Spleen (tissue), 13 donors: ENCODE data around the gene HFM1. TPM values are rescaled to one million over a fixed set of nuclear protein-coding genes. Genes with fewer than 3 reads are reported as not detected.
"Not testable (repeated sequence)": the region's sequence is repeated elsewhere in the genome, so short reads cannot be mapped to it uniquely, and the experiment has no call there.

ENCODE experiments used
- DNase-seq: peaks from one replicate; pipeline ENCODE4 v3.0.0-alpha.2; 2020
- H3K27ac ChIP-seq, 8 donors: fragments of 200-600 bp; sonication (generic) in 7 of 8; 1 replicate in 4 of 8; 2 replicates in 4 of 8; pipeline versions ENCODE4 v1.5.0 to v1.8.0; 2016 to 2021; ENCODE audit warnings: inconsistent platforms in 4 of 8, mild to moderate bottlenecking in 4 of 8, moderate library complexity in 1 of 8
- H3K27me3 ChIP-seq, 7 donors: fragments of 200-600 bp; sonication (generic) in 6 of 7; replicated peaks in 1 of 7; 1 replicate in 4 of 7; 2 replicates in 3 of 7; pipeline versions ENCODE4 v1.5.0 to v1.8.0; 2016 to 2021; ENCODE audit warnings: inconsistent platforms in 3 of 7, mild to moderate bottlenecking in 1 of 7
- H3K36me3 ChIP-seq, 6 donors: fragments of 200-600 bp; sonication (generic) in 5 of 6; 1 replicate in 4 of 6; 2 replicates in 2 of 6; pipeline versions ENCODE4 v1.5.0 to v1.8.0; 2016 to 2021; ENCODE audit warnings: inconsistent platforms in 2 of 6
- H3K4me1 ChIP-seq, 6 donors: fragments of 200-600 bp; sonication (generic) in 5 of 6; 1 replicate in 3 of 6; 2 replicates in 3 of 6; pipeline versions ENCODE4 v1.5.0 to v1.8.0; 2016 to 2021; ENCODE audit warnings: inconsistent platforms in 3 of 6
- H3K4me3 ChIP-seq, 8 donors: fragments of 200-600 bp; sonication (generic) in 7 of 8; 1 replicate in 4 of 8; 2 replicates in 4 of 8; pipeline versions ENCODE4 v1.5.0 to v1.8.0; 2016 to 2021; ENCODE audit warnings: inconsistent platforms in 4 of 8, mild to moderate bottlenecking in 4 of 8, moderate library complexity in 2 of 8
- H3K9me3 ChIP-seq, 8 donors: fragments of 200-600 bp; sonication (generic) in 7 of 8; 1 replicate in 4 of 8; 2 replicates in 4 of 8; pipeline versions ENCODE4 v1.5.0 to v1.8.0; 2016 to 2021; ENCODE audit warnings: inconsistent platforms in 4 of 8
- CTCF ChIP-seq, 11 experiments: fragments of 200-600 bp in 7 of 11; fragments of 450-650 bp in 4 of 11; sonication (generic) in 4 of 11; IDR thresholded peaks in 8 of 11; conservative IDR thresholded peaks in 3 of 11; 1 replicate in 7 of 11; 2 replicates in 4 of 11; pipeline versions ENCODE4 v1.4.0 to v1.8.0; 2016 to 2021; ENCODE audit warnings: antibody characterized with exemption in 11 of 11, inconsistent platforms in 4 of 11, mild to moderate bottlenecking in 1 of 11
- POLR2A ChIP-seq, 3 donors: fragments of 450-650 bp; IDR thresholded peaks; one replicate each; pipeline ENCODE4 v1.5.1; 2017; ENCODE audit warnings: antibody characterized with exemption in 3 of 3, mild to moderate bottlenecking in 1 of 3
- POLR2AphosphoS5 ChIP-seq, 3 donors: sonication (generic); formaldehyde crosslinking; IDR thresholded peaks; one replicate each; pipeline ENCODE4 v1.5.1; 2017; ENCODE audit warnings: antibody characterized with exemption in 3 of 3
- WGBS, 5 donors: extraction: QIAGEN DNeasy Blood & Tissue Kit in 3 of 5; methylation state at CpG; one replicate each; pipeline versions ENCODE4 v1.1.5 to v1.1.7; 2013 to 2018; 5-methylcytosine and 5-hydroxymethylcytosine counted together
- intact Hi-C: fragments of 100-400 bp; cut with DNase I; formaldehyde crosslinking; loops from one replicate; pipeline ENCODE4 v1.15.0; 2023; ENCODE audit warnings: low total_unique reads
- long read RNA-seq, 2 donors: transcript quantifications; one replicate each; lab custom pipeline, GENCODE V29; 2026
- polyA plus RNA-seq, 3 donors: library from polyadenylated mRNA; stranded (reverse); fragments of 200-250 nt; gene quantifications; one replicate each; pipeline ENCODE4 v1.2.1, GENCODE V29; 2013
- total RNA-seq, 7 donors: library from RNA; depleted of rRNA in 3 of 7; stranded (reverse); fragments of >200 nt in 3 of 7; fragmentation: NEBNext Ultra II Directional in 4 of 7; extraction: Animal tissue kit (Norgen Biotek cat#: 25700) in 4 of 7; gene quantifications; one replicate each; pipeline versions ENCODE4 v1.1.0 to v1.2.1, GENCODE V29; 2016 to 2021
- donor health status: healthy with polysubstance abuse.
- donor health status: DM: no; HTN: no; CAD: no; lungs with moderate emphysema.
- donor health status: DM: no; HTN: no; CAD: no.
- donor health status: Bipolar disorder and iron deficiency.
- donor health status: healthy.
- donor health status: DM: no; HTN: no; CAD: no.
- donor health status: DM: yes; HTN: yes; CAD: no.

The HFM1 gene
- 1 to 10 TPM in 3 of 7 donors, under 1 TPM in 4; 0.43 to 2.3 (median 0.89) TPM for total RNA-seq
- under 1 TPM; 0.39 to 0.77 (median 0.54) TPM for polyA plus RNA-seq
- long read RNA-seq, donor 1, result 0 reads
- long read RNA-seq, donor 2, result 0 reads

DNA sequence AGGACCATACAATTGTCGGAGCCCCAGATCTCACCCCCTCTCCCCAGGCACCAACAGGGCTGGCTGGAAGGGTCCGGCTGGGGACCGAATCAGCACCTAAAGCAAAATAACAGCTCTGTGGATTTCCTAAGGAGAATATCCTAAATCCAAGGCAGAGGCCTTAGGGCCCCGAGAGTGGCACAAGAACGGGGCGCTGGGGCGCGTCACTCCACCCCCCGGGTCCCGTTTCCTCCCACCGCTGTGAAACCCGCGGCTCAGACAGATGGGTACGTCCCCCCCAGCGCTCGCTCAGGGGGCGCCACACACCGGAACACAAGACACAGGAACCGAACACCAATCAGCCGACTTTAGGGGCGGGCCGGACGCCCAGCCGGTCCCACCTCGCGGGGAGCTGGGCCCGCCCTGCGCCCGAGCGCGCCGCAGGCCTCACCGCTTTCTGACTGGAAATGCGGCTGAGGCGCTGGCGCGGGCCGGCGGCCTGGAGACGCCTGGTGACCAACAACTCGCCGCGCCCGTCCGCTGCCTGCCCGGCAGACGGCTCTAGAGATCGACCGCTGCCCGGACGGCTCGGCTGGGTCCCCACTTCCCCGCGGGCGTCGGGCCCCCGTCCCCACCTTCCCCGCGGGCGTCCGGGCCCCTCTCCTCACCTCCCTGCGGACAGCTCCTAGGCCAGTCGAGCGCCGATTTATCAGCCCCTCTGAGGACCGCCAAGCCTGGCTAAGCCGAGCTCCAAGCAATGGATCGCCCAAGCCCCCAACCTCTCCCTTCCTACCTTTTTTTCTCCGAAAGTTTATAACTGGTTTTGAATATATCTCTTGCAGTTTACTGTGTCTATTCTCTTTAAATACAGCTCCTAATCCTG is at the start of gene HFM1:
Gene HFM1, minus strand, starts transcription at position 687 of the 862 bp plus-strand sequence. CDS start 3,755 bp downstream, outside the sequence.
- intact Hi-C loops, result loop anchor here (10.0 kb wide), 1 partner anchor 120 kb away; no protein-coding TSS in a partner anchor
- Histone ChIP-seq H3K4me3 (peak within 1 kb of the TSS; percentile 37 to 70 (median 43)), H3K9me3 (no peaks in the 10 kb centered on the region), H3K27me3 (peaks cover 0 to 29% (median 8%) of the 10 kb centered on the region in 7 donors), H3K36me3 (no peaks in the 10 kb centered on the region), H3K27ac (peak within 1 kb of the TSS; percentile 58 to 88 (median 82)), H3K4me1 (peaks cover 0 to 17% (median 9%) of the 10 kb centered on the region in 6 donors)
- TF ChIP-seq CTCF (IDR thresholded peaks at IDR 0.05 in 8 of 11, conservative IDR thresholded peaks at IDR 0.05 in 3 of 11), result peak in 1 of 11 experiments; percentile 9
- TF ChIP-seq POLR2AphosphoS5 (IDR thresholded peaks at IDR 0.05), result peak; percentile 68 to 83 (median 79)
- TF ChIP-seq POLR2A (IDR thresholded peaks at IDR 0.05), result peak in 1 of 3 donors; percentile 17
- DNase-seq, result peak; percentile 88
- WGBS, 5 donors, result 0 to 2% (median 1%) methylated on average over 24 to 69 of the region's 69 CpGs

DNA sequence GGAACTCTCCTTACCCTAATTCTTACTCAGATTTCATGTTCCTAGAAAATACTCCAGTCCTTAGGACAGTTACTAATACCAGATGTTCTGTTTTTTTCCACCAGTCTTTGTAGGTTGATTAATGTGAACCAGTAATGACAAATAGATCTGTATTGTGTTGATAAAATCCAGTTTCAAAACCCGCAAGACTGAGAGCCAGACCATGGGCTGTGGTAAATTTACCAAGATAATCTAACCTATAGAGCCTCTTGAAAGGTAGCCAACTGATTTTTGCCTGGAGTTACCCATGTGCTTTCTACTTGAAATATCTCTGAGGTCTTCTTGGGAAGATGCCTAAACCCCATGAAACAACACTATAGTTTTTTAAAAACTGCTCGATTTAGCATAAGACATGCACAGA is 49.5 kb upstream of the HFM1 start:
- 77 to 86% (median 83%) methylated on average over 2 of the region's 2 CpGs for WGBS, 5 donors
- Histone ChIP-seq H3K9me3 (no peaks in the 10 kb centered on the region), H3K27ac (peak overlapping the region in 4 of 8 donors; percentile 4 to 67 (median 56)), H3K27me3 (no peaks in the 10 kb centered on the region), H3K36me3 (no peaks in the 10 kb centered on the region), H3K4me3 (no peak overlapping the region), H3K4me1 (peaks cover 0 to 3% (median 0%) of the 10 kb centered on the region in 6 donors)
- DNase-seq, result no peak
- intact Hi-C loops, result no loop called here
- no peak for TF ChIP-seq CTCF (IDR thresholded peaks at IDR 0.05 in 8 of 11, conservative IDR thresholded peaks at IDR 0.05 in 3 of 11)
- no peak for TF ChIP-seq POLR2A (IDR thresholded peaks at IDR 0.05)
- TF ChIP-seq POLR2AphosphoS5 (IDR thresholded peaks at IDR 0.05), result no peak

DNA sequence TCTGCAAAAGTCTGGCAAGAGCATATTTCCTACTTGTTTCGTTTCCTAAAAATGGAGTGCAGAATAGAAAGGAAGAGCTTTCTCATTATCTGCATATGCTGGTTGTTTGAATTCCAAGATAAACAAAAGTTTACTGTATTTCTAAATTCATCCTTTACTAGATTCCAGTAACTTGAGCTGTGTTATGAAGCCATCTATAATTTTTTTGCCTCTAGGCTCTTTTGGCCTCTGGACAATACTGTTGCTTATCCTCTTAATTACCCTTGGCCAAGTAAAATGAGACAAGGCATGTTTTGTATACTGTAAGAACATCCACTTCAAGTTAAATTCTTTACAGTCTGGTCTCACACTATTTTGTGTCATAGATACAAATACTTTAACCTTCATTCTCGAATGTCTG is 45.6 kb upstream of the HFM1 start:
- Histone ChIP-seq H3K27me3 (no peaks in the 10 kb centered on the region), H3K9me3 (no peaks in the 10 kb centered on the region), H3K4me1 (peaks cover 0 to 3% (median 0%) of the 10 kb centered on the region in 6 donors), H3K4me3 (no peak overlapping the region), H3K27ac (peak overlapping the region in 2 of 8 donors; percentile 5 to 14), H3K36me3 (no peaks in the 10 kb centered on the region)
- intact Hi-C loops, result no loop called here
- no peak for DNase-seq
- no peak for TF ChIP-seq POLR2A (IDR thresholded peaks at IDR 0.05)
- TF ChIP-seq CTCF (IDR thresholded peaks at IDR 0.05 in 8 of 11, conservative IDR thresholded peaks at IDR 0.05 in 3 of 11), result no peak
- no peak for TF ChIP-seq POLR2AphosphoS5 (IDR thresholded peaks at IDR 0.05)
- WGBS, 5 donors, result 47 to 72% (median 61%) methylated on average over 2 of the region's 2 CpGs

GRCh38 chr1:91447782-91448181 is 43.1 kb upstream of the HFM1 start:
- H3K27ac ChIP-seq, H3K9me3 ChIP-seq, H3K4me3 ChIP-seq, H3K4me1 ChIP-seq, intact Hi-C loops, H3K27me3 ChIP-seq, DNase-seq, H3K36me3 ChIP-seq: not testable (repeated sequence)
- WGBS, 5 donors, result 71 to 100% (median 95%) methylated on average over 2 of the region's 2 CpGs

DNA sequence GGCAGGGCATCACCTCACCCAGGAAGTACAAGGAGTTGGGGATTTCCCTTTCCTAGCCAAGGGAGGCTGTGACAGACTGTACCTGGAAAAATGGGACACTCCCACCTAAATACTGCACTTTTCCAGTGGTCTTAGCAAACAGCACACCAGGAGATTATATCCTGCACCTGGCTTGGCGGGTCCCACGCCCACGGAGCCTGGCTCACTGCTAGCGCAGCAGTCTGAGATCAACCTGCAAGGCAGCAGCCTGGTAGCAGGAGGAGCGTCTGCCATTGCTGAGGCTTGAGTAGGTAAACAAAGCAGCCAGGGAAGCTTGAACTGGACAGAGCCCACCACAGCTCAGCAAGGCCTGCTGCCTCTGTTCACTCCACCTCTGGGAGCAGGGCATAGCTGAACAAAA is 37.3 kb upstream of the HFM1 start:
- H3K36me3 ChIP-seq, H3K27ac ChIP-seq, H3K4me3 ChIP-seq, H3K4me1 ChIP-seq, H3K27me3 ChIP-seq, intact Hi-C loops, DNase-seq: not testable (repeated sequence)
- 93 to 100% (median 97%) methylated on average over 3 to 5 of the region's 5 CpGs; no CpG with 5 or more reads in 1 of the 5 donors for WGBS, 5 donors
- peaks cover 0 to 10% (median 0%) of the 10 kb centered on the region in 8 donors for H3K9me3 ChIP-seq
